GM21447 (cell line): ENCODE results near the gene COLEC11.
"Not testable (repeated sequence)": the region's sequence is repeated elsewhere in the genome, so short reads cannot be mapped to it uniquely, and the experiment has no call there.

Experiments
- ATAC-seq: cut with Tn5 transposase; IDR thresholded peaks from one replicate; pipeline ENCODE4 v1.9.1; 2021; ENCODE audit not compliant: unreplicated experiment

COLEC11 gene

GRCh38 chr2:3622967-3623366 is 28.1 kb downstream of the COLEC11 start:
- ATAC-seq: no peak

- ATAC-seq: peak; percentile 89
Measured at GRCh38 chr2:3624059-3624794, 29.3 kb downstream of the COLEC11 start.

- no peak for ATAC-seq
Measured at GRCh38 chr2:3625186-3625585, 30.3 kb downstream of the COLEC11 start.

- no peak for ATAC-seq
Measured at GRCh38 chr2:3626118-3626811, 31.4 kb downstream of the COLEC11 start.

- no peak for ATAC-seq
Measured at GRCh38 chr2:3626812-3627499, 32.0 kb downstream of the COLEC11 start.

GRCh38 chr2:3627500-3628100 is 32.7 kb downstream of the COLEC11 start:
- ATAC-seq: no peak

GRCh38 chr2:3628241-3628679 is 33.3 kb downstream of the COLEC11 start:
- no peak for ATAC-seq

- ATAC-seq: no peak
Measured at GRCh38 chr2:3628800-3629199, 33.9 kb downstream of the COLEC11 start.

- ATAC-seq: no peak
Measured at GRCh38 chr2:3630631-3631030, 35.7 kb downstream of the COLEC11 start.

GRCh38 chr2:3631161-3631850 is 36.4 kb downstream of the COLEC11 start:
- ATAC-seq: no peak

- ATAC-seq: no peak
Measured at GRCh38 chr2:3631851-3632659, 37.1 kb downstream of the COLEC11 start.

- ATAC-seq: no peak
Measured at GRCh38 chr2:3633089-3633981, 38.4 kb downstream of the COLEC11 start.

- ATAC-seq: no peak
Measured at GRCh38 chr2:3633982-3634595, 39.2 kb downstream of the COLEC11 start.

GRCh38 chr2:3634596-3635121 is 39.7 kb downstream of the COLEC11 start:
- no peak for ATAC-seq

- no peak for ATAC-seq
Measured at GRCh38 chr2:3635171-3635974, 40.5 kb downstream of the COLEC11 start.

GRCh38 chr2:3635975-3636327 is 41.0 kb downstream of the COLEC11 start:
- not testable (repeated sequence) for ATAC-seq

GRCh38 chr2:3636586-3637310 is 41.8 kb downstream of the COLEC11 start:
- no peak for ATAC-seq
